Measurements from ENCODE around the gene AKAP9. TPM values are rescaled to one million over a fixed set of nuclear protein-coding genes. Genes with fewer than 3 reads are reported as not detected.
A peak's percentile ranks its signal among the peaks of the same experiment; 100 is the strongest.

Gene AKAP9
- total and polyA plus RNA-seq, 9 of the 15 experiments (the other 6 are each of a cell fraction or from before 2014, with no cell fraction given) = 25.5 to 80.9 (median 46.3) TPM

- TF ChIP-seq ZNF324 (CRISPR knock-in tag; IDR thresholded peaks at IDR 0.05) = 0 out of 2 replicates have a peak, but pooled peaks have one; percentile 12
- TF ChIP-seq BRCA1 (IDR thresholded peaks at IDR 0.05) = no peak
- TF ChIP-seq BRCA1 (CRISPR knock-in tag; IDR thresholded peaks at IDR 0.05) = no peak
- TF ChIP-seq YY1 (IDR thresholded peaks at IDR 0.05; ENCODE audit: borderline replicate concordance in 1 of 3, control insufficient read depth in 1 of 3, extremely low read depth in 1 of 3, insufficient read depth in 3 of 3, insufficient read length in 1 of 3, insufficient replicate concordance in 2 of 3, low read depth in 1 of 3, low read length in 2 of 3) = peak in 1 of 3 experiments; percentile 30
- 0 out of 2 replicates have a peak, but pooled peaks have one; percentile 10 for TF ChIP-seq SMARCE1 (IDR thresholded peaks at IDR 0.05)
- TF ChIP-seq ETV1 (tag; conservative IDR thresholded peaks at IDR 0.05; ENCODE audit: low read depth) = no peak
- no peak for TF ChIP-seq CBX5 (IDR thresholded peaks at IDR 0.05; ENCODE audit: borderline replicate concordance, low read depth)
- 0 out of 2 replicates have a peak, but pooled peaks have one; percentile 24 for TF ChIP-seq NR2C1 (IDR thresholded peaks at IDR 0.05)
- TF ChIP-seq NR2C1 (tag; IDR thresholded peaks at IDR 0.05) = no peak
- no peak for TF ChIP-seq ZNF551 (CRISPR knock-in tag; IDR thresholded peaks at IDR 0.05)
- TF ChIP-seq ERF (CRISPR knock-in tag; IDR thresholded peaks at IDR 0.05) = 0 out of 2 replicates have a peak, but pooled peaks have one; percentile 31
- TF ChIP-seq HEY1 (CRISPR knock-in tag; IDR thresholded peaks at IDR 0.05; ENCODE audit: borderline replicate concordance) = no peak
- no peak for TF ChIP-seq CHD2 (IDR thresholded peaks at IDR 0.05; ENCODE audit: low read depth, low read length)
- peak; percentile 73; the same call in 1 of the 2 replicates for TF ChIP-seq ZFX (CRISPR knock-in tag; IDR thresholded peaks at IDR 0.05)
- TF ChIP-seq ZNF224 (CRISPR knock-in tag; IDR thresholded peaks at IDR 0.05) = no peak
- TF ChIP-seq KAT2B (IDR thresholded peaks at IDR 0.05; ENCODE audit: low read depth, low read length) = no peak
- no peak for TF ChIP-seq ZNF717 (CRISPR knock-in tag; IDR thresholded peaks at IDR 0.05)
- no peak for TF ChIP-seq NR2F6 (CRISPR knock-in tag; IDR thresholded peaks at IDR 0.05)
- no peak for TF ChIP-seq TAF7 (tag; IDR thresholded peaks at IDR 0.05)
- TF ChIP-seq, protein P1, sequence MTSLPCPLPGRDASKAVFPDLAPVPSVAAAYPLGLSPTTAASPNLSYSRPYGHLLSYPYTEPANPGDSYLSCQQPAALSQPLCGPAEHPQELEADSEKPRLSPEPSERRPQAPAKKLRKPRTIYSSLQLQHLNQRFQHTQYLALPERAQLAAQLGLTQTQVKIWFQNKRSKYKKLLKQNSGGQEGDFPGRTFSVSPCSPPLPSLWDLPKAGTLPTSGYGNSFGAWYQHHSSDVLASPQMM (CRISPR knock-in tag; IDR thresholded peaks at IDR 0.05) = no peak
- TF ChIP-seq SRF (CRISPR knock-in tag; IDR thresholded peaks at IDR 0.05) = no peak
- TF ChIP-seq HDAC1 (IDR thresholded peaks at IDR 0.05) = peak in 1 of 2 experiments; percentile 17; a peak in 2 of 4 replicates
- TF ChIP-seq, protein P2, sequence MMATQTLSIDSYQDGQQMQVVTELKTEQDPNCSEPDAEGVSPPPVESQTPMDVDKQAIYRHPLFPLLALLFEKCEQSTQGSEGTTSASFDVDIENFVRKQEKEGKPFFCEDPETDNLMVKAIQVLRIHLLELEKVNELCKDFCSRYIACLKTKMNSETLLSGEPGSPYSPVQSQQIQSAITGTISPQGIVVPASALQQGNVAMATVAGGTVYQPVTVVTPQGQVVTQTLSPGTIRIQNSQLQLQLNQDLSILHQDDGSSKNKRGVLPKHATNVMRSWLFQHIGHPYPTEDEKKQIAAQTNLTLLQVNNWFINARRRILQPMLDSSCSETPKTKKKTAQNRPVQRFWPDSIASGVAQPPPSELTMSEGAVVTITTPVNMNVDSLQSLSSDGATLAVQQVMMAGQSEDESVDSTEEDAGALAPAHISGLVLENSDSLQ (IDR thresholded peaks at IDR 0.05) = peak; percentile 74
- no peak for TF ChIP-seq PPARD (CRISPR knock-in tag; IDR thresholded peaks at IDR 0.05)
- TF ChIP-seq, protein P3, sequence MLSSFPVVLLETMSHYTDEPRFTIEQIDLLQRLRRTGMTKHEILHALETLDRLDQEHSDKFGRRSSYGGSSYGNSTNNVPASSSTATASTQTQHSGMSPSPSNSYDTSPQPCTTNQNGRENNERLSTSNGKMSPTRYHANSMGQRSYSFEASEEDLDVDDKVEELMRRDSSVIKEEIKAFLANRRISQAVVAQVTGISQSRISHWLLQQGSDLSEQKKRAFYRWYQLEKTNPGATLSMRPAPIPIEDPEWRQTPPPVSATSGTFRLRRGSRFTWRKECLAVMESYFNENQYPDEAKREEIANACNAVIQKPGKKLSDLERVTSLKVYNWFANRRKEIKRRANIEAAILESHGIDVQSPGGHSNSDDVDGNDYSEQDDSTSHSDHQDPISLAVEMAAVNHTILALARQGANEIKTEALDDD (IDR thresholded peaks at IDR 0.05) = no peak
- TF ChIP-seq RFX7 (CRISPR knock-in tag; IDR thresholded peaks at IDR 0.05) = no peak
- peak; percentile 76 for TF ChIP-seq RFX1 (IDR thresholded peaks at IDR 0.05)
- no peak for TF ChIP-seq RBM17 (IDR thresholded peaks at IDR 0.05; ENCODE audit: borderline replicate concordance, low read depth, low read length)
- TF ChIP-seq ZNF695 (CRISPR knock-in tag; IDR thresholded peaks at IDR 0.05) = no peak
Observed at GRCh38 chr7:92135052-92135889, 194.6 kb downstream of the AKAP9 start (continued).
